Measurements from ENCODE around the gene ATP6AP2. TPM values are rescaled to one million over a fixed set of nuclear protein-coding genes. Genes with fewer than 3 reads are reported as not detected.

The ATP6AP2 gene
- total RNA-seq (2014; rRNA removed; shearing (Covaris generic)) (77.1 and 80.1 TPM in 2 replicates), polyA plus RNA-seq (2016; fragmentation: Nextera tagmentation; extraction: Ambion mirVana) (76.6 and 88.7 TPM in 2 replicates)
- long read RNA-seq, transcript ATP6AP2-217 (9 exons, 2,337 nt) = major isoform, 95 of 106 reads
- long read RNA-seq, partial matches to known transcripts = 3 of 106 reads
- long read RNA-seq, other reads (novel, unspliced or antisense) = 1 of 106 reads

- Histone ChIP-seq H4K20me1 (replicated peaks; ENCODE audit: insufficient read depth) (no peaks in the 10 kb centered on the region; the same call in 1 of the 2 replicates), H3K4me3 (peak within 1 kb of the TSS; percentile 71), H3K4me1 (ENCODE audit: insufficient read depth) (no peaks in the 10 kb centered on the region), H3K27me3 (ENCODE audit: insufficient read depth) (no peaks in the 10 kb centered on the region), H3K79me2 (replicated peaks; ENCODE audit: insufficient read depth) (peaks cover 40% of the 10 kb centered on the region), H3K36me3 (ENCODE audit: insufficient read depth) (no peaks in the 10 kb centered on the region), H3K9me2 (ENCODE audit: insufficient read depth) (no peaks in the 10 kb centered on the region), H3K27ac (ENCODE audit: low read depth) (no peak within 1 kb of the TSS), H2AFZ (0 out of 2 replicates have a peak within 1 kb of the TSS, but pooled peaks have one; percentile 52), H3F3A (replicated peaks; ENCODE audit: low read depth) (no peaks in the 10 kb centered on the region), H3K4me2 (peak within 1 kb of the TSS; percentile 83)
- Mint-ChIP-seq H3K27me3 (ENCODE audit: insufficient read depth, low read depth, poor library complexity) (peaks cover 1% of the 10 kb centered on the region), H3K4me3 (peak within 1 kb of the TSS; percentile 83), H3K4me1 (peaks cover 6% of the 10 kb centered on the region; the same call in 1 of the 3 replicates), H3K36me3 (ENCODE audit: low read depth) (no peaks in the 10 kb centered on the region), H3K27ac (peak within 1 kb of the TSS; percentile 67), H3K9me3 (no peaks in the 10 kb centered on the region)
- no peak for TF ChIP-seq JUNB (IDR thresholded peaks at IDR 0.05; ENCODE audit: unreplicated experiment)
- TF ChIP-seq ZNF331 (CRISPR knock-in tag; IDR thresholded peaks at IDR 0.05; ENCODE audit: low read depth) = no peak
- no peak for TF ChIP-seq REST (IDR thresholded peaks at IDR 0.05; ENCODE audit: unreplicated experiment)
- peak; percentile 90 for TF ChIP-seq CREB1 (CRISPR knock-in tag; IDR thresholded peaks at IDR 0.05; ENCODE audit: low read depth)
- TF ChIP-seq ETS1 (IDR thresholded peaks at IDR 0.05) = 0 out of 2 replicates have a peak, but pooled peaks have one; percentile 41
- no peak for TF ChIP-seq ZNF114 (CRISPR knock-in tag; IDR thresholded peaks at IDR 0.05)
- TF ChIP-seq ZNF462 (CRISPR knock-in tag; IDR thresholded peaks at IDR 0.05) = no peak
- TF ChIP-seq POLR2AphosphoS5 (IDR thresholded peaks at IDR 0.05; ENCODE audit: low read depth) = peak; percentile 72
- no peak for TF ChIP-seq CTCF (conservative IDR thresholded peaks at IDR 0.05; ENCODE audit: low read depth in 2 of 2)
- no peak for TF ChIP-seq NANOG (IDR thresholded peaks at IDR 0.05; ENCODE audit: borderline replicate concordance)
- no peak for TF ChIP-seq STAT1 (IDR thresholded peaks at IDR 0.05; ENCODE audit: unreplicated experiment)
- TF ChIP-seq EZH2 (IDR thresholded peaks at IDR 0.05; ENCODE audit: low read depth, unreplicated experiment) = no peak
- no peak for TF ChIP-seq EZH2phosphoT487 (IDR thresholded peaks at IDR 0.05; ENCODE audit: unreplicated experiment)
- ATAC-seq (peak; percentile 97), DNase-seq (ENCODE audit: low spot score) (peak; percentile 94)
Observed at GRCh38 chrX:40580537-40581335, at the start of gene ATP6AP2. TSS of gene ATP6AP2 (plus strand) at chrX:40580970. CDS start at chrX:40581066, 96 bp downstream.
